GM23338 (cell line): ENCODE results near the gene PGAM5. TPM values are rescaled to one million over a fixed set of nuclear protein-coding genes. Genes with fewer than 3 reads are reported as not detected.

Source experiments
- ATAC-seq: fragments of 200-7000 bp; cut with Tn5 transposase; 3 replicates; pipeline ENCODE4 v1.9.1; 2020
- DNase-seq: peaks from one replicate; pipeline ENCODE4 v3.0.0-alpha.2; 2015; ENCODE audit warnings: low spot score
- H2AFZ ChIP-seq: fragments of 200-600 bp; sonication (generic); 2 replicates; pipeline ENCODE4 v1.8.0; 2016; ENCODE audit warnings: antibody characterized with exemption, mild to moderate bottlenecking, moderate library complexity
- H3F3A ChIP-seq: fragments of 200-600 bp; sonication (generic); replicated peaks from 2 replicates; pipeline ENCODE4 v1.8.0; 2017; ENCODE audit warnings: antibody characterized with exemption, mixed run types, low read depth
- H3K27ac ChIP-seq: fragments of 200-600 bp; sonication (generic); 2 replicates; pipeline ENCODE4 v1.6.1; 2016; ENCODE audit warnings: low read depth
- H3K27me3 ChIP-seq: fragments of 200-600 bp; sonication (generic); 2 replicates; pipeline ENCODE4 v1.8.0; 2016; ENCODE audit warnings: mild to moderate bottlenecking, mixed run types, moderate library complexity; ENCODE audit not compliant: insufficient read depth
- H3K36me3 ChIP-seq: fragments of 200-600 bp; sonication (generic); 2 replicates; pipeline ENCODE4 v1.8.0; 2016; ENCODE audit warnings: mild to moderate bottlenecking; ENCODE audit not compliant: insufficient read depth
- H3K4me1 ChIP-seq: fragments of 200-600 bp; sonication (generic); 2 replicates; pipeline ENCODE4 v1.8.0; 2016; ENCODE audit warnings: mild to moderate bottlenecking, moderate library complexity; ENCODE audit not compliant: insufficient read depth
- H3K4me2 ChIP-seq: fragments of 200-600 bp; sonication (generic); 2 replicates; pipeline ENCODE4 v1.7.1; 2017; ENCODE audit warnings: mixed run types
- H3K4me3 ChIP-seq: fragments of 200-600 bp; sonication (generic); 2 replicates; pipeline ENCODE4 v1.6.1; 2016; ENCODE audit warnings: mixed run types
- H3K79me2 ChIP-seq: fragments of 200-600 bp; sonication (generic); replicated peaks from 2 replicates; pipeline ENCODE4 v1.8.0; 2017; ENCODE audit warnings: mild to moderate bottlenecking; ENCODE audit not compliant: insufficient read depth
- H3K9me2 ChIP-seq: fragments of 200-600 bp; sonication (generic); 2 replicates; pipeline ENCODE4 v1.8.0; 2017; ENCODE audit not compliant: insufficient read depth
- H4K20me1 ChIP-seq: fragments of 200-600 bp; sonication (generic); replicated peaks from 2 replicates; pipeline ENCODE4 v1.8.0; 2017; ENCODE audit warnings: mild to moderate bottlenecking; ENCODE audit not compliant: insufficient read depth
- H3K27ac Mint-ChIP-seq: 2 replicates; pipeline ENCODE4 v1.8.0; 2020; ENCODE audit warnings: inconsistent platforms, mild to moderate bottlenecking, moderate library complexity, mixed read lengths
- H3K27me3 Mint-ChIP-seq: 3 replicates; pipeline ENCODE4 v1.8.0; 2022; ENCODE audit warnings: low read depth, mild to moderate bottlenecking, moderate library complexity, mixed read lengths, inconsistent platforms; ENCODE audit not compliant: insufficient read depth, poor library complexity
- H3K36me3 Mint-ChIP-seq: 3 replicates; pipeline ENCODE4 v1.8.0; 2021; ENCODE audit warnings: low read depth, mild to moderate bottlenecking, inconsistent platforms, moderate library complexity, mixed read lengths
- H3K4me1 Mint-ChIP-seq: 3 replicates; pipeline ENCODE4 v1.8.0; 2020; ENCODE audit warnings: mild to moderate bottlenecking, inconsistent platforms, mixed read lengths
- H3K4me3 Mint-ChIP-seq: 3 replicates; pipeline ENCODE4 v1.8.0; 2021; ENCODE audit warnings: moderate library complexity, mild to moderate bottlenecking, inconsistent platforms, mixed read lengths
- H3K9me3 Mint-ChIP-seq: 3 replicates; pipeline ENCODE4 v1.8.0; 2020; ENCODE audit warnings: moderate library complexity, mild to moderate bottlenecking, inconsistent platforms, mixed read lengths
- CREB1 ChIP-seq: fragments of 250-450 bp; sonication (Bioruptor Pico); IDR thresholded peaks from 2 replicates; pipeline ENCODE4 v1.5.0; 2020; ENCODE audit warnings: low read depth, mild to moderate bottlenecking, moderate library complexity
- CTCF ChIP-seq, 2 experiments: fragments of 200-600 bp in 1 of 2; sonication (generic) in 1 of 2; conservative IDR thresholded peaks; 2 replicates each; pipeline versions ENCODE4 v1.5.1 to v1.6.1; 2016 to 2017; ENCODE audit warnings: antibody characterized with exemption in 2 of 2, low read depth in 2 of 2, mild to moderate bottlenecking in 2 of 2, moderate library complexity in 1 of 2
- ETS1 ChIP-seq: IDR thresholded peaks from 2 replicates; pipeline ENCODE4 v1.6.1; 2016; ENCODE audit warnings: antibody characterized with exemption
- EZH2 ChIP-seq: fragments of 200-600 bp; sonication (generic); IDR thresholded peaks from one replicate; pipeline ENCODE4 v1.8.0; 2017; ENCODE audit warnings: antibody characterized with exemption, mild to moderate bottlenecking, low read depth; ENCODE audit not compliant: unreplicated experiment
- EZH2phosphoT487 ChIP-seq: fragments of 200-600 bp; sonication (generic); IDR thresholded peaks from one replicate; pipeline ENCODE4 v1.8.1; 2018; ENCODE audit warnings: antibody characterized with exemption; ENCODE audit not compliant: unreplicated experiment
- JUNB ChIP-seq: IDR thresholded peaks from one replicate; pipeline ENCODE4 v1.6.1; 2016; ENCODE audit warnings: antibody characterized with exemption; ENCODE audit not compliant: unreplicated experiment
- NANOG ChIP-seq: IDR thresholded peaks from 2 replicates; pipeline ENCODE4 v1.6.1; 2016; ENCODE audit warnings: antibody characterized with exemption, borderline replicate concordance
- POLR2AphosphoS5 ChIP-seq: IDR thresholded peaks from 2 replicates; pipeline ENCODE4 v1.6.1; 2016; ENCODE audit warnings: antibody characterized with exemption, low read depth
- REST ChIP-seq: IDR thresholded peaks from one replicate; pipeline ENCODE4 v1.6.1; 2018; ENCODE audit warnings: antibody characterized with exemption; ENCODE audit not compliant: unreplicated experiment
- STAT1 ChIP-seq: IDR thresholded peaks from one replicate; pipeline ENCODE4 v1.6.1; 2016; ENCODE audit warnings: antibody characterized with exemption; ENCODE audit not compliant: unreplicated experiment
- ZNF114 ChIP-seq: fragments of 250-450 bp; sonication (Bioruptor Pico); IDR thresholded peaks from 2 replicates; pipeline ENCODE4 v1.5.0; 2020; ENCODE audit warnings: mild to moderate bottlenecking, moderate library complexity
- ZNF331 ChIP-seq: fragments of 250-450 bp; sonication (Bioruptor Pico); IDR thresholded peaks from 2 replicates; pipeline ENCODE4 v1.5.0; 2020; ENCODE audit warnings: low read depth, mild to moderate bottlenecking, moderate library complexity
- ZNF462 ChIP-seq: fragments of 250-450 bp; sonication (Bioruptor Pico); IDR thresholded peaks from 2 replicates; pipeline ENCODE4 v1.5.0; 2020; ENCODE audit warnings: mild to moderate bottlenecking, moderate library complexity
- polyA plus RNA-seq: library from polyadenylated mRNA; unstranded; fragments of >200 nt; fragmentation: Nextera tagmentation; extraction: Ambion mirVana; gene quantifications from 2 replicates; pipeline ENCODE4 v1.2.1, GENCODE V29; 2016
- total RNA-seq: library from RNA; depleted of rRNA; stranded (reverse); fragments of >200 nt; shearing (Covaris generic); gene quantifications from 2 replicates; pipeline ENCODE4 v1.2.3, GENCODE V29; 2014

The PGAM5 gene
- total and polyA plus RNA-seq, 2 experiments from 2014 or later, result 31.1 to 108 TPM

- no peak overlapping the region for H3K27ac ChIP-seq
- peaks cover 31% of the 10 kb centered on the region for H3K79me2 ChIP-seq
- no peaks in the 10 kb centered on the region for H3K9me2 ChIP-seq
- no peak overlapping the region for H3K4me2 ChIP-seq
- no peaks in the 10 kb centered on the region for H3K27me3 ChIP-seq
- Mint-ChIP-seq H3K27me3 (peaks cover 9% of the 10 kb centered on the region), H3K27ac (no peak overlapping the region), H3K36me3 (peaks cover 91% of the 10 kb centered on the region), H3K4me3 (no peak overlapping the region), H3K9me3 (no peaks in the 10 kb centered on the region), H3K4me1 (no peaks in the 10 kb centered on the region)
- peaks cover 46% of the 10 kb centered on the region for H3K36me3 ChIP-seq
- H3K4me3 ChIP-seq, result no peak overlapping the region
- no peaks in the 10 kb centered on the region for H3K4me1 ChIP-seq
- DNase-seq (no peak), ATAC-seq (no peak)
- no peaks in the 10 kb centered on the region for H3F3A ChIP-seq
- H2AFZ ChIP-seq, result no peak overlapping the region
- no peak for TF ChIP-seq JUNB
- no peak for TF ChIP-seq POLR2AphosphoS5
- no peak for TF ChIP-seq CREB1 (CRISPR knock-in tag)
- TF ChIP-seq ETS1, result no peak
- TF ChIP-seq REST, result no peak
- no peak for TF ChIP-seq EZH2phosphoT487
- no peak for TF ChIP-seq NANOG
- no peak for TF ChIP-seq ZNF331 (CRISPR knock-in tag)
- no peak for TF ChIP-seq CTCF (conservative IDR thresholded peaks at IDR 0.05; ENCODE audit: low read depth in 2 of 2)
- TF ChIP-seq ZNF462 (CRISPR knock-in tag), result no peak
- no peak for TF ChIP-seq ZNF114 (CRISPR knock-in tag)
- no peak for TF ChIP-seq EZH2
- no peak for TF ChIP-seq STAT1
- H4K20me1 ChIP-seq, result peaks cover 21% of the 10 kb centered on the region
Observed at GRCh38 chr12:132747395-132747794, 36.8 kb downstream of the PGAM5 start.
